GM23338 (cell line): Measurements from ENCODE around the gene USH1G.

Source experiments
- CREB1 ChIP-seq: fragments of 250-450 bp; sonication (Bioruptor Pico); IDR thresholded peaks from 2 replicates; pipeline ENCODE4 v1.5.0; 2020; ENCODE audit warnings: low read depth, mild to moderate bottlenecking, moderate library complexity
- CTCF ChIP-seq, 2 experiments: fragments of 200-600 bp in 1 of 2; sonication (generic) in 1 of 2; conservative IDR thresholded peaks; 2 replicates each; pipeline versions ENCODE4 v1.5.1 to v1.6.1; 2016 to 2017; ENCODE audit warnings: antibody characterized with exemption in 2 of 2, low read depth in 2 of 2, mild to moderate bottlenecking in 2 of 2, moderate library complexity in 1 of 2
- EZH2 ChIP-seq: fragments of 200-600 bp; sonication (generic); IDR thresholded peaks from one replicate; pipeline ENCODE4 v1.8.0; 2017; ENCODE audit warnings: antibody characterized with exemption, mild to moderate bottlenecking, low read depth; ENCODE audit not compliant: unreplicated experiment
- EZH2phosphoT487 ChIP-seq: fragments of 200-600 bp; sonication (generic); IDR thresholded peaks from one replicate; pipeline ENCODE4 v1.8.1; 2018; ENCODE audit warnings: antibody characterized with exemption; ENCODE audit not compliant: unreplicated experiment
- POLR2AphosphoS5 ChIP-seq: IDR thresholded peaks from 2 replicates; pipeline ENCODE4 v1.6.1; 2016; ENCODE audit warnings: antibody characterized with exemption, low read depth
- STAT1 ChIP-seq: IDR thresholded peaks from one replicate; pipeline ENCODE4 v1.6.1; 2016; ENCODE audit warnings: antibody characterized with exemption; ENCODE audit not compliant: unreplicated experiment
- ZNF114 ChIP-seq: fragments of 250-450 bp; sonication (Bioruptor Pico); IDR thresholded peaks from 2 replicates; pipeline ENCODE4 v1.5.0; 2020; ENCODE audit warnings: mild to moderate bottlenecking, moderate library complexity
- ZNF331 ChIP-seq: fragments of 250-450 bp; sonication (Bioruptor Pico); IDR thresholded peaks from 2 replicates; pipeline ENCODE4 v1.5.0; 2020; ENCODE audit warnings: low read depth, mild to moderate bottlenecking, moderate library complexity
- TF ChIP-seq, protein P1 (sequence below): IDR thresholded peaks from one replicate; pipeline ENCODE4 v1.6.1; 2018; ENCODE audit warnings: antibody characterized with exemption; ENCODE audit not compliant: unreplicated experiment

GRCh38 chr17:74962622-74963394 is 39.8 kb upstream of the USH1G start:
- TF ChIP-seq CTCF (conservative IDR thresholded peaks at IDR 0.05; ENCODE audit: low read depth in 2 of 2) (no peak), EZH2 (no peak), EZH2phosphoT487 (no peak), ZNF331 (CRISPR knock-in tag) (no peak), POLR2AphosphoS5 (no peak), ZNF114 (no peak), CREB1 (no peak), STAT1 (no peak)
- TF ChIP-seq, protein P1, sequence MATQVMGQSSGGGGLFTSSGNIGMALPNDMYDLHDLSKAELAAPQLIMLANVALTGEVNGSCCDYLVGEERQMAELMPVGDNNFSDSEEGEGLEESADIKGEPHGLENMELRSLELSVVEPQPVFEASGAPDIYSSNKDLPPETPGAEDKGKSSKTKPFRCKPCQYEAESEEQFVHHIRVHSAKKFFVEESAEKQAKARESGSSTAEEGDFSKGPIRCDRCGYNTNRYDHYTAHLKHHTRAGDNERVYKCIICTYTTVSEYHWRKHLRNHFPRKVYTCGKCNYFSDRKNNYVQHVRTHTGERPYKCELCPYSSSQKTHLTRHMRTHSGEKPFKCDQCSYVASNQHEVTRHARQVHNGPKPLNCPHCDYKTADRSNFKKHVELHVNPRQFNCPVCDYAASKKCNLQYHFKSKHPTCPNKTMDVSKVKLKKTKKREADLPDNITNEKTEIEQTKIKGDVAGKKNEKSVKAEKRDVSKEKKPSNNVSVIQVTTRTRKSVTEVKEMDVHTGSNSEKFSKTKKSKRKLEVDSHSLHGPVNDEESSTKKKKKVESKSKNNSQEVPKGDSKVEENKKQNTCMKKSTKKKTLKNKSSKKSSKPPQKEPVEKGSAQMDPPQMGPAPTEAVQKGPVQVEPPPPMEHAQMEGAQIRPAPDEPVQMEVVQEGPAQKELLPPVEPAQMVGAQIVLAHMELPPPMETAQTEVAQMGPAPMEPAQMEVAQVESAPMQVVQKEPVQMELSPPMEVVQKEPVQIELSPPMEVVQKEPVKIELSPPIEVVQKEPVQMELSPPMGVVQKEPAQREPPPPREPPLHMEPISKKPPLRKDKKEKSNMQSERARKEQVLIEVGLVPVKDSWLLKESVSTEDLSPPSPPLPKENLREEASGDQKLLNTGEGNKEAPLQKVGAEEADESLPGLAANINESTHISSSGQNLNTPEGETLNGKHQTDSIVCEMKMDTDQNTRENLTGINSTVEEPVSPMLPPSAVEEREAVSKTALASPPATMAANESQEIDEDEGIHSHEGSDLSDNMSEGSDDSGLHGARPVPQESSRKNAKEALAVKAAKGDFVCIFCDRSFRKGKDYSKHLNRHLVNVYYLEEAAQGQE = no peak
